Effector CD8-positive, alpha-beta T cell (primary cell): ENCODE measurements around the gene RHOU.

ENCODE experiments used
- DNase-seq: peaks from one replicate; lab custom pipeline; 2025; lab: John Stamatoyannopoulos, UW

Gene RHOU

GRCh38 chr1:228737601-228738041, 2.3 kb downstream of the RHOU start:
- no peak for DNase-seq

GRCh38 chr1:228739826-228740225, 4.5 kb downstream of the RHOU start:
- DNase-seq, result no peak

DNA sequence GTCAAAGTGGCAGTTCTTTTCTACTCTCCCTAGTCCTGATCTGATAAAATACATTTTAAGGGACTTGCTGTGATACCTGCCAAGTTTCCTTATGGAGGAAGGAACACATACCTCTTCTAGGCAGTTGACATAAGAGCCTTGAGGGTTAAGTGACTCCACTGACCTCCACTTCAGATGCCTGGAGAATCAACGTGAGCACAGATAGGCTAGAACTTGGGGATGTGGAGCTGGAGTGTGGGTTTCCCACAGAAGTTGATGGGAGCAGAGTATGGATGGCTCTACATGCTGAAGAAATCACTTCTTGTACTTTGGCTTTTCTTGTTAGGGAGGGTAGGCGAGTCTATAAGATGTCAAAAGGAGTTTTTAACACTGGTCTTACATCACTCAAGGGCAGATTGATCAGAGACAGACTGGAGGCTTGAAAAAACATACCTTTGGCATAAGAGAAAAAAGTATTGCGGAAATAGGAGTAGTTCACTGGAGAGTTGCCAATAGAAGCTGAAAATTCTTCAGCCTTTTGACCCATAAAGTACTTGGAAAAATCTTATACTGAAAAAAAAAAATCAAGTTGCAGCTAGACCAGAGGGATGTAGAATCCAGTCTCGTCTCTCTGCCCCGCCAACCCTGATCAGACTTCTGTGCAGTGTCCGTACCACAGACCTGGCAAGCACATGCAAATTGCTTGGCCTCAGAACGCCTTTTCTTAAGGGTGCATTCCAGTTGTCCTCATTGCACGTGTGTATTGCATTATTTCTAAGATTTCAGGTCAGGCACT, 5.5 kb downstream of the RHOU start:
- no peak for DNase-seq

GRCh38 chr1:228742281-228742860, 7.1 kb downstream of the RHOU start:
- DNase-seq, result no peak

GRCh38 chr1:228743405-228743804, 8.1 kb downstream of the RHOU start:
- no peak for DNase-seq

- no peak for DNase-seq
Measured at GRCh38 chr1:228744356-228744755, 9.1 kb downstream of the RHOU start.

DNA sequence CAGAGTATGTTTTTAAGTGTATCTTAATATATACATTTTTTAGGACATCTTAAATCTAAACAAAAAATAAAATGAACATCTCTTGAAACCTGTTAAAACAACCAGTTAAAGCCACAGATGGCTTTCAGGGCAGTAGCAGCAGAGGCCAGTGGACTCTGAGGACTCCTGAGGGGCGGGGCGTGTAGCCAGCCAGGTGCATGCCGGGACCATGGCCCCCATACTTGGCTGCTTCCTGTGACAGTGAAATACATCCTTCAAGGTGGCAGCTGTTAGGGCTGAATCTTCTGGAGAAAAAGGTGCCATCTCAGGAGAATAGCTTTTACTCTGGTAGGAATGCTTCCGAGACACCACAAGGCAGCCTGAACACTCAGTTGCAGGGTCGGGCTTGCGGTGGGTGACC, 9.6 kb downstream of the RHOU start:
- no peak for DNase-seq

- no peak for DNase-seq
Measured at GRCh38 chr1:228745497-228745896, 10.2 kb downstream of the RHOU start.

GRCh38 chr1:228747301-228747935, 12.1 kb downstream of the RHOU start:
- DNase-seq, result no peak

GRCh38 chr1:228748029-228748428, 12.8 kb downstream of the RHOU start:
- no peak for DNase-seq

- no peak for DNase-seq
Measured at GRCh38 chr1:228748431-228748830, 13.2 kb downstream of the RHOU start.

- DNase-seq, result no peak
Measured at GRCh38 chr1:228749765-228750164, 14.5 kb downstream of the RHOU start.

GRCh38 chr1:228750915-228751314, 15.6 kb downstream of the RHOU start:
- no peak for DNase-seq

DNA sequence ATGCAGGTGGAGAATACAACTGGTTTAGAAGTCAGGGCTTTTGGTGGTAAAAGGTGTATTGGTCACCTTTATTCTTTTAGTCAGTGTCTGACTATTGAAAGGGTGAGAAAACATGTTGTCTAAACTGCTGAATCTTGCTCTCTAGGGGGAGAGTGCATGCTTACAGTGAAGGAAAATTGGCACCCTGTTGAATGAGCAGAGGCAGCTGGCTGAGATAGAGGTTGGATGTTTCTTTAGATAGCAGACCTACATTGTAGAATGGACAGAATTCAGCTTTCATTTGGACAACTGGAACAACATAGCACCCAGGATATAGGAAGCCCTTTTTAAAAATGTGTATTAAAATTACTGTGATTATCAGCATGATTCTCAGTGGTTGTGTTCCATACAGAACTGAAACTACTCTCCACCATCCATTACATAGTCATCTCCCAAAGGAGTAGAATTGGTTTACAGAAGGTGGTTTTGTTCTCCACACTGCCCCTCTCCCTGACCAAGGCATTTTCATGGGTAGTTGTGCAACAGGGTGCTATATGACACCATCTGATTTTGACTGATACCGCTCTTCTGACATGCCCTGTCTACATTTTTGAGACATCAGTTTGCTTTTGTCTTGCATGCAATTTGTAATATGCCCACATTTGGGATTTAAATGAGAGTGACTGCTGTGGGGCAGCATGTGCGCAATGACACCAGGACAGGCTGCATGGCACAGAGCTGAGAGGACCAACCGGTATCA, 16.2 kb downstream of the RHOU start:
- DNase-seq, result no peak

DNA sequence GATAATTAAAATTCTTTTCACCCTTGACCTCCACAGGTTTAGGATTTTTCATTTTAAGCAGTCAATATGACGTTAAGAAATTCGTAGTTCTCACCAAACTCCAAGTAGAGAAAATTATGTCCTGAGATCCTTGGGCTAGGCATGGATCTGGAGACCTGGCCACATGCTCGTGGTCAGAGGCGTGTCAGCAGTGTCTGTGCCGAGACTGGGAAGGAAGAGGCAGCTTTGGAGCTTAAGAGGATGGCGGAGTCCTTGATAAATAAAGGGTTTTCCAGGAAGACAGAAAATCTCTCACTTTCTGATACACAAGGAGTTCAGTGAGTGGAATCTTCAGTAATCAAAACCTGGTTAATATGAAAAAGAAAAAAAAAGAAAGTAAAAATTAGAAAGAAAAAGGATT, 17.0 kb downstream of the RHOU start:
- DNase-seq, result no peak

- DNase-seq, result no peak
Measured at GRCh38 chr1:228752675-228753265, 17.5 kb downstream of the RHOU start.

- DNase-seq, result no peak
Measured at GRCh38 chr1:228753287-228753686, 18.0 kb downstream of the RHOU start.

- DNase-seq, result no peak
Measured at GRCh38 chr1:228753786-228754360, 18.6 kb downstream of the RHOU start.

DNA sequence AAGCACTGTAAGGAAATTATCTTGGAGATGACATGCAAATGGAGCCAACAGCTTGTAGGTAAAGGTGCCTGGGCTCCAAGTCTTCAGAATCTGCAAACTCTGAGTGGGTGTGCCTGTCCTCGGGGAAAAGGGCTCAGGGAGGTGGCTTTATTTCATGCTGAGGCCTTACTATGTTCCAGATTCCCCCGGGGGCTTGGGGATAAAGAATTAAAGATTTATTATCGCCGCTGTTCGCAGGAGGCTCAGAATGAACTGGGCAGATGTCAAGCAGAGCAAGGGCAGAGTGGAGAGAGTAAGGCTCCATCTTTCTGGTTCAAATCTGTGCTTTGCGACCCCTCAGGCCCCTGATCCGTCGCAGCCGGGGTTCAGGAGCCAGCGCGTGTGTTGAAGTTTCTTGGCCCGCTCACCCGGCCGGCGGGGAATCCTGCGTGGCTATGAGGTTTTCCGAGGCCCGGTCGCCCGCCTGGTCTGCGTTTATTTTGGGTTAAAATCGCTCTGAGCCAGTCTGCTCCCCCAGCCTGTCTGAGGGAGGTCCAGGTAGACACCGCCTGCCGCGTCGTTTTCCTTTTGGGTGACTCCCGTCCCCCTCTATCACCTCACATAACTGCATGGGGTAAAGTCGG, 19.5 kb downstream of the RHOU start:
- DNase-seq, result no peak

DNA sequence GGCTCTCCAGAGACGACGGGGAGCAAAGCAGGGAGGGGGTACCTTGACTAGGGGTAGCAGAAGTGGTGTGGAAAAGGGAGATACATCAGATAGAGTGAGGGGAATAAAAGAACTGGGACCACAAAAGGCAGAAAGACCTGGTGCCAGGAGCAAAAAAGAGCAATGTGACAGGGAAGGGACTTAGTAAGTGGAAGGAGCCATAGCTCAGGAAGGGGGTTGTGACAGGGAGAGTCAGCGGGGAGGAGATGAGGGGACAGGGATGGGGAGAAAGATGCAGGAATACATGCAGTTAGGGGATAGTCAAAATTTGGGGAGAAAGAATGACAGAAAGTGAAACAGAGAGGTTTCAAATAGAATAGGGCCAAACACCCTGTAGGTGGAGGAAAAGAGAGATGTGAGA, 20.5 kb downstream of the RHOU start:
- no peak for DNase-seq

- DNase-seq, result no peak
Measured at GRCh38 chr1:228756457-228756856, 21.2 kb downstream of the RHOU start.
